ENCODE data around the gene ST3GAL5. TPM values are rescaled to one million over a fixed set of nuclear protein-coding genes. Genes with fewer than 3 reads are reported as not detected.
"Not testable (repeated sequence)": the region's sequence is repeated elsewhere in the genome, so short reads cannot be mapped to it uniquely, and the experiment has no call there.

Gene ST3GAL5
- total and polyA plus RNA-seq, 12 donors, result 2.0 to 11.8 (median 3.8) TPM

- H3K27me3 ChIP-seq, result peaks cover 0 to 6% (median 0%) of the 10 kb centered on the region in 7 donors
- intact Hi-C loops (cut with DNase I), result loop anchor here in 1 of 10 donors (5.0 kb wide), 1 partner anchor 57 kb away; the partner anchor contains the start of gene ST3GAL5
- no peak overlapping the region for H3K4me3 ChIP-seq
- DNase-seq (no peak), ATAC-seq (no peak)
- WGBS, 2 donors, result 33 to 98% methylated on average over 1 of the region's 1 CpG
- H3K27ac ChIP-seq, result no peak overlapping the region
- TF ChIP-seq CTCF (IDR thresholded peaks at IDR 0.05), result peak in 1 of 9 donors; percentile 16
- peaks cover 0 to 5% (median 0%) of the 10 kb centered on the region in 11 donors for H3K9me3 ChIP-seq
- no peaks in the 10 kb centered on the region for H3K36me3 ChIP-seq
- H3K4me1 ChIP-seq, result peaks cover 0 to 12% (median 8%) of the 10 kb centered on the region in 9 donors
Measured at GRCh38 chr2:85830645-85831044, 58.1 kb downstream of the ST3GAL5 start.

- 84 to 93% methylated on average over 4 of the region's 4 CpGs for WGBS, 2 donors
- ATAC-seq, H3K9me3 ChIP-seq, H3K36me3 ChIP-seq, H3K27me3 ChIP-seq, H3K4me3 ChIP-seq, DNase-seq, H3K27ac ChIP-seq: not testable (repeated sequence)
- intact Hi-C loops (cut with DNase I), result loop anchor here in 5 of 10 donors (5.0 kb wide), 2 partner anchors 43 to 58 kb away; partner anchors contain the start of gene ST3GAL5 (in 4 of the 5)
- H3K4me1 ChIP-seq, result peaks cover 0 to 12% (median 8%) of the 10 kb centered on the region in 9 donors
Measured at GRCh38 chr2:85829394-85829793, 59.4 kb downstream of the ST3GAL5 start.

- no peaks in the 10 kb centered on the region for H3K36me3 ChIP-seq
- peaks cover 0 to 6% (median 0%) of the 10 kb centered on the region in 7 donors for H3K27me3 ChIP-seq
- DNase-seq, result no peak
- no peak for TF ChIP-seq CTCF (IDR thresholded peaks at IDR 0.05)
- WGBS, 2 donors, result 90 to 99% methylated on average over 7 of the region's 7 CpGs
- intact Hi-C loops (cut with DNase I), result loop anchor here in 5 of 10 donors (5.0 kb wide), 2 partner anchors 44 to 59 kb away; partner anchors contain the start of gene ST3GAL5 (in 4 of the 5)
- H3K27ac ChIP-seq, result no peak overlapping the region
- ATAC-seq, result no peak
- H3K4me3 ChIP-seq, result no peak overlapping the region
- H3K4me1 ChIP-seq, result peaks cover 0 to 12% (median 8%) of the 10 kb centered on the region in 9 donors
- no peaks in the 10 kb centered on the region for H3K9me3 ChIP-seq
Measured at GRCh38 chr2:85828725-85829124, 60.1 kb downstream of the ST3GAL5 start.

GRCh38 chr2:85827879-85828569 lies 60.8 kb downstream of the ST3GAL5 start:
- Histone ChIP-seq H3K4me3 (peak overlapping the region in 2 of 10 donors; percentile 22 to 31), H3K4me1 (peaks cover 0 to 12% (median 8%) of the 10 kb centered on the region in 9 donors), H3K36me3 (no peaks in the 10 kb centered on the region), H3K27me3 (peaks cover 0 to 6% (median 0%) of the 10 kb centered on the region in 7 donors), H3K27ac (peak overlapping the region in 1 of 10 donors; percentile 22), H3K9me3 (no peaks in the 10 kb centered on the region)
- 76 to 82% methylated on average over 18 of the region's 18 CpGs for WGBS, 2 donors
- DNase-seq (no peak), ATAC-seq (peak in 2 of 8 donors; percentile 8 to 19)
- TF ChIP-seq CTCF (IDR thresholded peaks at IDR 0.05), result no peak
- intact Hi-C loops (cut with DNase I), result loop anchor here (1.0 to 5.0 kb wide), 6 partner anchors 44 to 253 kb away; partner anchors contain the start of gene ST3GAL5 (in 4 of the 10)

Measured in heart right ventricle (tissue), 16 donors.